Stimulated activated CD8-positive, alpha-beta memory T cell treated with anti-CD3 and anti-CD28 coated beads, Interleukin-12 subunit alpha, Interleukin-12 subunit beta, amount 100 ng/mL, for 24 hours (primary cell): ENCODE results near the gene XRRA1.
A peak's percentile ranks its signal among the peaks of the same experiment; 100 is the strongest.

Experiments used
- DNase-seq: peaks from one replicate; pipeline ENCODE4 v3.0.0-alpha.2; 2020; ENCODE audit errors: extremely low read depth

The XRRA1 gene

GRCh38 chr11:74950374-74950969 lies 1.6 kb upstream of the XRRA1 start:
- no peak for DNase-seq

- no peak for DNase-seq
Measured at GRCh38 chr11:74949753-74950137, 854 bp upstream of the XRRA1 start.

- DNase-seq, result no peak
Measured at GRCh38 chr11:74948546-74948897, 369 bp downstream of the XRRA1 start.

- DNase-seq, result no peak
Measured at GRCh38 chr11:74942073-74942759, 6.7 kb downstream of the XRRA1 start.

- no peak for DNase-seq
Measured at GRCh38 chr11:74941492-74941891, 7.4 kb downstream of the XRRA1 start.

GRCh38 chr11:74937696-74938475 lies 11.0 kb downstream of the XRRA1 start:
- DNase-seq, result no peak

GRCh38 chr11:74936976-74937375 lies 11.9 kb downstream of the XRRA1 start:
- DNase-seq, result no peak

GRCh38 chr11:74936087-74936486 lies 12.8 kb downstream of the XRRA1 start:
- no peak for DNase-seq

GRCh38 chr11:74935285-74935684 lies 13.6 kb downstream of the XRRA1 start:
- DNase-seq, result no peak

GRCh38 chr11:74933765-74934164 lies 15.1 kb downstream of the XRRA1 start:
- DNase-seq, result no peak

- no peak for DNase-seq
Measured at GRCh38 chr11:74932797-74933196, 16.1 kb downstream of the XRRA1 start.

- DNase-seq, result no peak
Measured at GRCh38 chr11:74932169-74932568, 16.7 kb downstream of the XRRA1 start.

GRCh38 chr11:74929431-74930363 lies 19.2 kb downstream of the XRRA1 start:
- DNase-seq, result peak; percentile 24

GRCh38 chr11:74927496-74927895 lies 21.4 kb downstream of the XRRA1 start:
- DNase-seq, result no peak

- DNase-seq, result no peak
Measured at GRCh38 chr11:74926304-74927030, 22.4 kb downstream of the XRRA1 start.

- no peak for DNase-seq
Measured at GRCh38 chr11:74925281-74925680, 23.6 kb downstream of the XRRA1 start.

GRCh38 chr11:74923125-74923524 lies 25.8 kb downstream of the XRRA1 start:
- no peak for DNase-seq

GRCh38 chr11:74909812-74910211 lies 39.1 kb downstream of the XRRA1 start:
- no peak for DNase-seq

- DNase-seq, result no peak
Measured at GRCh38 chr11:74909385-74909784, 39.5 kb downstream of the XRRA1 start.

- no peak for DNase-seq
Measured at GRCh38 chr11:74905326-74905725, 43.6 kb downstream of the XRRA1 start.

- no peak for DNase-seq
Measured at GRCh38 chr11:74902342-74902741, 46.5 kb downstream of the XRRA1 start.
